IMR-90 (cell line): ENCODE data around the gene MYRFL. TPM values are rescaled to one million over a fixed set of nuclear protein-coding genes. Genes with fewer than 3 reads are reported as not detected.
A peak's percentile ranks its signal among the peaks of the same experiment; 100 is the strongest.

Experiments
- ATAC-seq: fragments of 200-7000 bp; cut with Tn5 transposase; 2 replicates; pipeline ENCODE4 v1.9.1; 2020; ENCODE audit warnings: low read depth, mild to moderate bottlenecking, moderate library complexity
- BruUV-seq: library from RNA; stranded (reverse); fragments of 400-500 nt; replicated peaks from 2 replicates; lab custom pipeline; 2021; lab: Mats Ljungman, UMichigan
- CTCF ChIA-PET: fragments of 300-600 bp; formaldehyde crosslinking; extraction: SDS; loops from one replicate; lab custom pipeline; 2021; ENCODE audit warnings: antibody characterized with exemption; lab: Yijun Ruan, JAX
- POLR2A ChIA-PET: fragments of 300-600 bp; sonication (Branson Sonifier 250); formaldehyde crosslinking; loops from one replicate; lab custom pipeline; 2022; ENCODE audit warnings: antibody characterized with exemption; ENCODE audit not compliant: unreplicated experiment; lab: Charles Lee
- DNase-seq: peaks from one replicate; pipeline ENCODE4 v3.0.0; 2013
- H2AFZ ChIP-seq: replicated peaks from 2 replicates; pipeline ENCODE3; 2013; ENCODE audit warnings: low read length, mild to moderate bottlenecking; ENCODE audit not compliant: poor library complexity
- H2AK5ac ChIP-seq: 2 replicates; pipeline ENCODE4 v1.6.1; 2013; ENCODE audit warnings: low read depth, low read length, inconsistent platforms
- H2AK9ac ChIP-seq: replicated peaks from 2 replicates; pipeline ENCODE3; 2013; ENCODE audit warnings: mild to moderate bottlenecking, low read depth, low read length, moderate library complexity; ENCODE audit not compliant: poor library complexity
- H2BK120ac ChIP-seq: 2 replicates; pipeline ENCODE4 v1.6.1; 2013; ENCODE audit warnings: low read depth, low read length, inconsistent platforms
- H2BK15ac ChIP-seq: 3 replicates; pipeline ENCODE4 v1.6.1; 2013; ENCODE audit warnings: low read depth, low read length, inconsistent platforms
- H2BK20ac ChIP-seq: 2 replicates; pipeline ENCODE4 v1.6.1; 2013; ENCODE audit warnings: low read depth, mild to moderate bottlenecking, inconsistent platforms, low read length, moderate library complexity
- H2BK5ac ChIP-seq: 2 replicates; pipeline ENCODE4 v1.6.1; 2013; ENCODE audit warnings: mild to moderate bottlenecking, low read depth, low read length, inconsistent platforms; ENCODE audit not compliant: poor library complexity, severe bottlenecking
- H3K14ac ChIP-seq: replicated peaks from 2 replicates; pipeline ENCODE4 v1.6.1; 2013; ENCODE audit warnings: low read depth, low read length, inconsistent platforms
- H3K18ac ChIP-seq: 2 replicates; pipeline ENCODE4 v1.6.1; 2013; ENCODE audit warnings: low read depth, low read length, control low read depth
- H3K23ac ChIP-seq: 2 replicates; pipeline ENCODE4 v1.6.1; 2013; ENCODE audit warnings: low read depth, low read length, inconsistent platforms
- H3K27ac ChIP-seq: 2 replicates; pipeline ENCODE4 v1.5.1; 2013; ENCODE audit warnings: mild to moderate bottlenecking, control low read depth, low read length; ENCODE audit not compliant: insufficient read depth
- H3K27me3 ChIP-seq: 2 replicates; pipeline ENCODE4 v1.6.1; 2013; ENCODE audit warnings: low read length; ENCODE audit not compliant: control insufficient read depth, insufficient read depth
- H3K36me3 ChIP-seq: 2 replicates; pipeline ENCODE4 v1.6.1; 2013; ENCODE audit warnings: low read length, mixed read lengths; ENCODE audit not compliant: control insufficient read depth, insufficient read depth
- H3K4ac ChIP-seq: 2 replicates; pipeline ENCODE4 v1.6.1; 2013; ENCODE audit warnings: low read depth, low read length, inconsistent platforms
- H3K4me1 ChIP-seq: 2 replicates; pipeline ENCODE4 v1.6.1; 2013; ENCODE audit warnings: low read length, mixed read lengths; ENCODE audit not compliant: control insufficient read depth, insufficient read depth
- H3K4me2 ChIP-seq: 2 replicates; pipeline ENCODE4 v1.6.1; 2013; ENCODE audit warnings: low read depth, mild to moderate bottlenecking, control low read depth, low read length, moderate library complexity
- H3K4me3 ChIP-seq: 2 replicates; pipeline ENCODE4 v1.5.1; 2013; ENCODE audit warnings: low read depth, mild to moderate bottlenecking, control low read depth, low read length, moderate library complexity; ENCODE audit not compliant: insufficient read depth
- H3K56ac ChIP-seq: 2 replicates; pipeline ENCODE4 v1.6.1; 2013; ENCODE audit warnings: low read length, inconsistent platforms; ENCODE audit not compliant: insufficient read depth; ENCODE audit errors: extremely low read depth
- H3K79me1 ChIP-seq, 2 experiments: 2 replicates each; pipeline ENCODE4 v1.6.1; 2013; ENCODE audit warnings: low read length in 2 of 2, inconsistent platforms in 1 of 2, low read depth in 1 of 2
- H3K9ac ChIP-seq: 2 replicates; pipeline ENCODE4 v1.6.1; 2013; ENCODE audit warnings: low read depth, low read length, control low read depth
- H3K9me1 ChIP-seq: 2 replicates; pipeline ENCODE4 v1.6.1; 2013; ENCODE audit warnings: low read length, inconsistent platforms; ENCODE audit not compliant: insufficient read depth
- H3K9me3 ChIP-seq: 2 replicates; pipeline ENCODE4 v1.6.1; 2013; ENCODE audit warnings: low read length; ENCODE audit not compliant: control insufficient read depth, insufficient read depth
- H4K20me1 ChIP-seq: 2 replicates; pipeline ENCODE4 v1.6.1; 2013; ENCODE audit warnings: low read length, inconsistent platforms; ENCODE audit not compliant: insufficient read depth
- H4K5ac ChIP-seq: 2 replicates; pipeline ENCODE4 v1.6.1; 2013; ENCODE audit warnings: mild to moderate bottlenecking, low read depth, low read length, control low read depth
- H4K8ac ChIP-seq, 2 experiments: 2 replicates each; pipeline ENCODE4 v1.6.1; 2013; ENCODE audit warnings: low read depth in 2 of 2, low read length in 2 of 2, control low read depth in 1 of 2, inconsistent platforms in 1 of 2
- H4K91ac ChIP-seq: 2 replicates; pipeline ENCODE4 v1.6.1; 2013; ENCODE audit warnings: low read depth, low read length, inconsistent platforms; ENCODE audit not compliant: insufficient read depth
- BHLHE40 ChIP-seq: fragments of 150-350 bp; IDR thresholded peaks from 2 replicates; pipeline ENCODE4 v1.6.1; 2016; ENCODE audit warnings: mild to moderate bottlenecking, low read depth, low read length
- CEBPB ChIP-seq: IDR thresholded peaks from 2 replicates; pipeline ENCODE4 v1.6.1; 2012; ENCODE audit warnings: low read depth, low read length, improper control_type of control experiment
- CHD1 ChIP-seq: IDR thresholded peaks from 2 replicates; pipeline ENCODE4 v1.6.1; 2012; ENCODE audit warnings: low read depth, low read length, improper control_type of control experiment
- FOS ChIP-seq: fragments of 150-350 bp; IDR thresholded peaks from 2 replicates; pipeline ENCODE4 v1.6.1; 2016; ENCODE audit warnings: low read depth, low read length
- MAFK ChIP-seq: IDR thresholded peaks from 2 replicates; pipeline ENCODE4 v1.6.1; 2012; ENCODE audit warnings: low read depth, low read length, improper control_type of control experiment
- MAZ ChIP-seq: IDR thresholded peaks from 2 replicates; pipeline ENCODE4 v1.6.1; 2012; ENCODE audit warnings: low read depth, mild to moderate bottlenecking, low read length, improper control_type of control experiment, moderate library complexity, borderline replicate concordance
- MXI1 ChIP-seq: IDR thresholded peaks from 2 replicates; pipeline ENCODE4 v1.6.1; 2012; ENCODE audit warnings: low read depth, mild to moderate bottlenecking, low read length, moderate library complexity, borderline replicate concordance
- NFE2L2 ChIP-seq: fragments of 150-350 bp; IDR thresholded peaks from 2 replicates; pipeline ENCODE4 v1.6.1; 2016; ENCODE audit warnings: low read depth, mild to moderate bottlenecking, low read length
- POLR2A ChIP-seq: IDR thresholded peaks from 2 replicates; pipeline ENCODE4 v1.6.1; 2012; ENCODE audit warnings: mild to moderate bottlenecking, low read depth, low read length
- RAD21 ChIP-seq: IDR thresholded peaks from 2 replicates; pipeline ENCODE4 v1.6.1; 2012; ENCODE audit warnings: low read length, improper control_type of control experiment
- RCOR1 ChIP-seq: IDR thresholded peaks from 2 replicates; pipeline ENCODE4 v1.6.1; 2012; ENCODE audit warnings: mild to moderate bottlenecking, low read length, improper control_type of control experiment; ENCODE audit not compliant: insufficient replicate concordance
- RFX5 ChIP-seq: IDR thresholded peaks from 2 replicates; pipeline ENCODE4 v1.8.0; 2012; ENCODE audit warnings: low read depth, mild to moderate bottlenecking, low read length, moderate library complexity
- SMC3 ChIP-seq: fragments of 150-350 bp; IDR thresholded peaks from 2 replicates; pipeline ENCODE4 v1.6.1; 2016; ENCODE audit warnings: low read depth, mild to moderate bottlenecking, antibody characterized with exemption, low read length, moderate library complexity
- WGBS, 2 experiments: methylation state at CpG; one replicate each; pipeline versions ENCODE4 v1.1.5 to v1.1.7; 2013; ENCODE audit warnings: missing lambda C conversion rate in 2 of 2; ENCODE audit not compliant: insufficient read length in 1 of 2; ENCODE audit errors: extremely low coverage in 2 of 2; 5-methylcytosine and 5-hydroxymethylcytosine counted together
- dilution Hi-C: fragments of 300-500 bp; cut with HindIII; formaldehyde crosslinking; loops from one replicate; pipeline ENCODE4 v1.14.3; 2018; ENCODE audit warnings: low sequenced_read_pairs; ENCODE audit not compliant: unreplicated experiment
- in situ Hi-C: fragments of 300-500 bp; cut with MboI; formaldehyde crosslinking; loops from 3 replicates; pipeline ENCODE4 v1.14.3; 2019; ENCODE audit warnings: low sequenced_read_pairs, inconsistent platforms, mixed read lengths
- intact Hi-C: fragments of 100-400 bp; cut with micrococcal nuclease; formaldehyde crosslinking; loops from 2 replicates; pipeline ENCODE4 v1.10.0; 2022
- polyA plus RNA-seq, 3 experiments: library from polyadenylated mRNA; depleted of rRNA; stranded (reverse); fragments of >200 nt; gene quantifications; 2 replicates each; pipeline ENCODE4 v1.2.3, GENCODE V29; 2012; ENCODE audit warnings: low replicate concordance in 1 of 3
- total RNA-seq: library from RNA; depleted of rRNA; stranded (reverse); fragments of >200 nt; gene quantifications from 2 replicates; pipeline ENCODE4 v1.2.3, GENCODE V29; 2012
- TF ChIP-seq, protein P1 (sequence below): conservative IDR thresholded peaks from 2 replicates; pipeline ENCODE4 v1.5.1; 2012; ENCODE audit warnings: mild to moderate bottlenecking, low read depth, low read length, improper control_type of control experiment
- TF ChIP-seq, protein P2 (sequence below): fragments of 150-350 bp; IDR thresholded peaks from 2 replicates; pipeline ENCODE4 v1.6.1; 2017; ENCODE audit warnings: mild to moderate bottlenecking, antibody characterized with exemption, low read length, low read depth
- TF ChIP-seq, protein P3 (sequence below): fragments of 150-350 bp; IDR thresholded peaks from 2 replicates; pipeline ENCODE4 v1.6.1; 2016; ENCODE audit warnings: low read depth, mild to moderate bottlenecking, low read length, moderate library complexity, borderline replicate concordance

The MYRFL gene
- total and polyA plus RNA-seq, 2 of the 4 experiments (the other 2 are of a cell fraction) = not detected

- WGBS, 2 experiments = 100% methylated on average over 1 of the region's 4 CpGs; no CpG with 5 or more reads in 1 of the 2 experiments
- in situ Hi-C loops (no loop called here), intact Hi-C loops (loop anchor here (5.0 kb wide), 2 partner anchors 83 to 382 kb away; partner anchors contain the start of gene KCNMB4), dilution Hi-C loops (no loop called here)
- Histone ChIP-seq H4K20me1 (no peaks in the 10 kb centered on the region), H2AFZ (no peak overlapping the region), H2AK5ac (peak overlapping the region; percentile 16), H2BK5ac (no peak overlapping the region), H3K9ac (no peak overlapping the region), H2AK9ac (no peak overlapping the region), H3K9me1 (0 out of 2 replicates have a peak, but pooled peaks cover 4% of the 10 kb centered on the region), H3K4me2 (no peak overlapping the region), H3K27me3 (no peaks in the 10 kb centered on the region), H3K27ac (no peak overlapping the region), H3K36me3 (no peaks in the 10 kb centered on the region), H3K4ac (no peak overlapping the region; the same call in 1 of the 2 replicates), H3K14ac (no peak overlapping the region), H4K8ac (no peak overlapping the region), H3K23ac (no peak overlapping the region), H4K5ac (no peak overlapping the region), H4K91ac (no peak overlapping the region), H3K4me3 (no peak overlapping the region), H3K18ac (no peak overlapping the region), H3K79me1 (no peaks in the 10 kb centered on the region), H2BK15ac (0 out of 3 replicates have a peak overlapping the region, but pooled peaks have one; percentile 33), H3K4me1 (peaks cover 9% of the 10 kb centered on the region), H3K9me3 (no peaks in the 10 kb centered on the region), H2BK120ac (no peak overlapping the region; the same call in 1 of the 2 replicates), H2BK20ac (no peak overlapping the region), H3K56ac (no peak overlapping the region)
- CTCF ChIA-PET = no interaction called here
- DNase-seq = no peak
- ATAC-seq = no peak
- POLR2A ChIA-PET = no interaction called here
- TF ChIP-seq, protein P1, sequence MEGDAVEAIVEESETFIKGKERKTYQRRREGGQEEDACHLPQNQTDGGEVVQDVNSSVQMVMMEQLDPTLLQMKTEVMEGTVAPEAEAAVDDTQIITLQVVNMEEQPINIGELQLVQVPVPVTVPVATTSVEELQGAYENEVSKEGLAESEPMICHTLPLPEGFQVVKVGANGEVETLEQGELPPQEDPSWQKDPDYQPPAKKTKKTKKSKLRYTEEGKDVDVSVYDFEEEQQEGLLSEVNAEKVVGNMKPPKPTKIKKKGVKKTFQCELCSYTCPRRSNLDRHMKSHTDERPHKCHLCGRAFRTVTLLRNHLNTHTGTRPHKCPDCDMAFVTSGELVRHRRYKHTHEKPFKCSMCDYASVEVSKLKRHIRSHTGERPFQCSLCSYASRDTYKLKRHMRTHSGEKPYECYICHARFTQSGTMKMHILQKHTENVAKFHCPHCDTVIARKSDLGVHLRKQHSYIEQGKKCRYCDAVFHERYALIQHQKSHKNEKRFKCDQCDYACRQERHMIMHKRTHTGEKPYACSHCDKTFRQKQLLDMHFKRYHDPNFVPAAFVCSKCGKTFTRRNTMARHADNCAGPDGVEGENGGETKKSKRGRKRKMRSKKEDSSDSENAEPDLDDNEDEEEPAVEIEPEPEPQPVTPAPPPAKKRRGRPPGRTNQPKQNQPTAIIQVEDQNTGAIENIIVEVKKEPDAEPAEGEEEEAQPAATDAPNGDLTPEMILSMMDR = no peak
- TF ChIP-seq RFX5 (no peak), MAFK (no peak), SMC3 (no peak), CEBPB (no peak), RCOR1 (no peak), BHLHE40 (no peak), CHD1 (no peak), MAZ (no peak), FOS (no peak), RAD21 (no peak), MXI1 (no peak), NFE2L2 (no peak), POLR2A (no peak)
- TF ChIP-seq, protein P2, sequence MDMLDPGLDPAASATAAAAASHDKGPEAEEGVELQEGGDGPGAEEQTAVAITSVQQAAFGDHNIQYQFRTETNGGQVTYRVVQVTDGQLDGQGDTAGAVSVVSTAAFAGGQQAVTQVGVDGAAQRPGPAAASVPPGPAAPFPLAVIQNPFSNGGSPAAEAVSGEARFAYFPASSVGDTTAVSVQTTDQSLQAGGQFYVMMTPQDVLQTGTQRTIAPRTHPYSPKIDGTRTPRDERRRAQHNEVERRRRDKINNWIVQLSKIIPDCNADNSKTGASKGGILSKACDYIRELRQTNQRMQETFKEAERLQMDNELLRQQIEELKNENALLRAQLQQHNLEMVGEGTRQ = no peak
- TF ChIP-seq, protein P3, sequence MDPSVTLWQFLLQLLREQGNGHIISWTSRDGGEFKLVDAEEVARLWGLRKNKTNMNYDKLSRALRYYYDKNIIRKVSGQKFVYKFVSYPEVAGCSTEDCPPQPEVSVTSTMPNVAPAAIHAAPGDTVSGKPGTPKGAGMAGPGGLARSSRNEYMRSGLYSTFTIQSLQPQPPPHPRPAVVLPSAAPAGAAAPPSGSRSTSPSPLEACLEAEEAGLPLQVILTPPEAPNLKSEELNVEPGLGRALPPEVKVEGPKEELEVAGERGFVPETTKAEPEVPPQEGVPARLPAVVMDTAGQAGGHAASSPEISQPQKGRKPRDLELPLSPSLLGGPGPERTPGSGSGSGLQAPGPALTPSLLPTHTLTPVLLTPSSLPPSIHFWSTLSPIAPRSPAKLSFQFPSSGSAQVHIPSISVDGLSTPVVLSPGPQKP = no peak
- BruUV-seq = no TSS peak
Observed at GRCh38 chr12:69985656-69986055, 160.6 kb downstream of the MYRFL start.
